IMR-90 (cell line): Measurements from ENCODE around the gene CAMK2G. TPM values are rescaled to one million over a fixed set of nuclear protein-coding genes. Genes with fewer than 3 reads are reported as not detected.

Source experiments
- ATAC-seq: fragments of 200-7000 bp; cut with Tn5 transposase; 2 replicates; pipeline ENCODE4 v1.9.1; 2020; ENCODE audit warnings: low read depth, mild to moderate bottlenecking, moderate library complexity
- BruUV-seq: library from RNA; stranded (reverse); fragments of 400-500 nt; replicated peaks from 2 replicates; lab custom pipeline; 2021; lab: Mats Ljungman, UMichigan
- CTCF ChIA-PET: fragments of 300-600 bp; formaldehyde crosslinking; extraction: SDS; loops from one replicate; lab custom pipeline; 2021; ENCODE audit warnings: antibody characterized with exemption; lab: Yijun Ruan, JAX
- POLR2A ChIA-PET: fragments of 300-600 bp; sonication (Branson Sonifier 250); formaldehyde crosslinking; loops from one replicate; lab custom pipeline; 2022; ENCODE audit warnings: antibody characterized with exemption; ENCODE audit not compliant: unreplicated experiment; lab: Charles Lee
- DNase-seq: peaks from one replicate; pipeline ENCODE4 v3.0.0; 2013
- H2AFZ ChIP-seq: replicated peaks from 2 replicates; pipeline ENCODE3; 2013; ENCODE audit warnings: low read length, mild to moderate bottlenecking; ENCODE audit not compliant: poor library complexity
- H2AK5ac ChIP-seq: 2 replicates; pipeline ENCODE4 v1.6.1; 2013; ENCODE audit warnings: low read depth, low read length, inconsistent platforms
- H2AK9ac ChIP-seq: replicated peaks from 2 replicates; pipeline ENCODE3; 2013; ENCODE audit warnings: mild to moderate bottlenecking, low read depth, low read length, moderate library complexity; ENCODE audit not compliant: poor library complexity
- H2BK120ac ChIP-seq: 2 replicates; pipeline ENCODE4 v1.6.1; 2013; ENCODE audit warnings: low read depth, low read length, inconsistent platforms
- H2BK15ac ChIP-seq: 3 replicates; pipeline ENCODE4 v1.6.1; 2013; ENCODE audit warnings: low read depth, low read length, inconsistent platforms
- H2BK20ac ChIP-seq: 2 replicates; pipeline ENCODE4 v1.6.1; 2013; ENCODE audit warnings: low read depth, mild to moderate bottlenecking, inconsistent platforms, low read length, moderate library complexity
- H2BK5ac ChIP-seq: 2 replicates; pipeline ENCODE4 v1.6.1; 2013; ENCODE audit warnings: mild to moderate bottlenecking, low read depth, low read length, inconsistent platforms; ENCODE audit not compliant: poor library complexity, severe bottlenecking
- H3K14ac ChIP-seq: replicated peaks from 2 replicates; pipeline ENCODE4 v1.6.1; 2013; ENCODE audit warnings: low read depth, low read length, inconsistent platforms
- H3K18ac ChIP-seq: 2 replicates; pipeline ENCODE4 v1.6.1; 2013; ENCODE audit warnings: low read depth, low read length, control low read depth
- H3K23ac ChIP-seq: 2 replicates; pipeline ENCODE4 v1.6.1; 2013; ENCODE audit warnings: low read depth, low read length, inconsistent platforms
- H3K27ac ChIP-seq: 2 replicates; pipeline ENCODE4 v1.5.1; 2013; ENCODE audit warnings: mild to moderate bottlenecking, control low read depth, low read length; ENCODE audit not compliant: insufficient read depth
- H3K27me3 ChIP-seq: 2 replicates; pipeline ENCODE4 v1.6.1; 2013; ENCODE audit warnings: low read length; ENCODE audit not compliant: control insufficient read depth, insufficient read depth
- H3K36me3 ChIP-seq: 2 replicates; pipeline ENCODE4 v1.6.1; 2013; ENCODE audit warnings: low read length, mixed read lengths; ENCODE audit not compliant: control insufficient read depth, insufficient read depth
- H3K4ac ChIP-seq: 2 replicates; pipeline ENCODE4 v1.6.1; 2013; ENCODE audit warnings: low read depth, low read length, inconsistent platforms
- H3K4me1 ChIP-seq: 2 replicates; pipeline ENCODE4 v1.6.1; 2013; ENCODE audit warnings: low read length, mixed read lengths; ENCODE audit not compliant: control insufficient read depth, insufficient read depth
- H3K4me2 ChIP-seq: 2 replicates; pipeline ENCODE4 v1.6.1; 2013; ENCODE audit warnings: low read depth, mild to moderate bottlenecking, control low read depth, low read length, moderate library complexity
- H3K4me3 ChIP-seq: 2 replicates; pipeline ENCODE4 v1.5.1; 2013; ENCODE audit warnings: low read depth, mild to moderate bottlenecking, control low read depth, low read length, moderate library complexity; ENCODE audit not compliant: insufficient read depth
- H3K56ac ChIP-seq: 2 replicates; pipeline ENCODE4 v1.6.1; 2013; ENCODE audit warnings: low read length, inconsistent platforms; ENCODE audit not compliant: insufficient read depth; ENCODE audit errors: extremely low read depth
- H3K79me1 ChIP-seq, 2 experiments: 2 replicates each; pipeline ENCODE4 v1.6.1; 2013; ENCODE audit warnings: low read length in 2 of 2, inconsistent platforms in 1 of 2, low read depth in 1 of 2
- H3K9ac ChIP-seq: 2 replicates; pipeline ENCODE4 v1.6.1; 2013; ENCODE audit warnings: low read depth, low read length, control low read depth
- H3K9me1 ChIP-seq: 2 replicates; pipeline ENCODE4 v1.6.1; 2013; ENCODE audit warnings: low read length, inconsistent platforms; ENCODE audit not compliant: insufficient read depth
- H3K9me3 ChIP-seq: 2 replicates; pipeline ENCODE4 v1.6.1; 2013; ENCODE audit warnings: low read length; ENCODE audit not compliant: control insufficient read depth, insufficient read depth
- H4K20me1 ChIP-seq: 2 replicates; pipeline ENCODE4 v1.6.1; 2013; ENCODE audit warnings: low read length, inconsistent platforms; ENCODE audit not compliant: insufficient read depth
- H4K5ac ChIP-seq: 2 replicates; pipeline ENCODE4 v1.6.1; 2013; ENCODE audit warnings: mild to moderate bottlenecking, low read depth, low read length, control low read depth
- H4K8ac ChIP-seq, 2 experiments: 2 replicates each; pipeline ENCODE4 v1.6.1; 2013; ENCODE audit warnings: low read depth in 2 of 2, low read length in 2 of 2, control low read depth in 1 of 2, inconsistent platforms in 1 of 2
- H4K91ac ChIP-seq: 2 replicates; pipeline ENCODE4 v1.6.1; 2013; ENCODE audit warnings: low read depth, low read length, inconsistent platforms; ENCODE audit not compliant: insufficient read depth
- BHLHE40 ChIP-seq: fragments of 150-350 bp; IDR thresholded peaks from 2 replicates; pipeline ENCODE4 v1.6.1; 2016; ENCODE audit warnings: mild to moderate bottlenecking, low read depth, low read length
- CEBPB ChIP-seq: IDR thresholded peaks from 2 replicates; pipeline ENCODE4 v1.6.1; 2012; ENCODE audit warnings: low read depth, low read length, improper control_type of control experiment
- CHD1 ChIP-seq: IDR thresholded peaks from 2 replicates; pipeline ENCODE4 v1.6.1; 2012; ENCODE audit warnings: low read depth, low read length, improper control_type of control experiment
- CTCF ChIP-seq: conservative IDR thresholded peaks from 2 replicates; pipeline ENCODE4 v1.5.1; 2012; ENCODE audit warnings: mild to moderate bottlenecking, low read depth, low read length, improper control_type of control experiment
- ELK1 ChIP-seq: fragments of 150-350 bp; IDR thresholded peaks from 2 replicates; pipeline ENCODE4 v1.6.1; 2016; ENCODE audit warnings: low read depth, mild to moderate bottlenecking, low read length, moderate library complexity, borderline replicate concordance
- FOS ChIP-seq: fragments of 150-350 bp; IDR thresholded peaks from 2 replicates; pipeline ENCODE4 v1.6.1; 2016; ENCODE audit warnings: low read depth, low read length
- MAFK ChIP-seq: IDR thresholded peaks from 2 replicates; pipeline ENCODE4 v1.6.1; 2012; ENCODE audit warnings: low read depth, low read length, improper control_type of control experiment
- MAZ ChIP-seq: IDR thresholded peaks from 2 replicates; pipeline ENCODE4 v1.6.1; 2012; ENCODE audit warnings: low read depth, mild to moderate bottlenecking, low read length, improper control_type of control experiment, moderate library complexity, borderline replicate concordance
- MXI1 ChIP-seq: IDR thresholded peaks from 2 replicates; pipeline ENCODE4 v1.6.1; 2012; ENCODE audit warnings: low read depth, mild to moderate bottlenecking, low read length, moderate library complexity, borderline replicate concordance
- POLR2A ChIP-seq: IDR thresholded peaks from 2 replicates; pipeline ENCODE4 v1.6.1; 2012; ENCODE audit warnings: mild to moderate bottlenecking, low read depth, low read length
- RAD21 ChIP-seq: IDR thresholded peaks from 2 replicates; pipeline ENCODE4 v1.6.1; 2012; ENCODE audit warnings: low read length, improper control_type of control experiment
- RCOR1 ChIP-seq: IDR thresholded peaks from 2 replicates; pipeline ENCODE4 v1.6.1; 2012; ENCODE audit warnings: mild to moderate bottlenecking, low read length, improper control_type of control experiment; ENCODE audit not compliant: insufficient replicate concordance
- RFX5 ChIP-seq: IDR thresholded peaks from 2 replicates; pipeline ENCODE4 v1.8.0; 2012; ENCODE audit warnings: low read depth, mild to moderate bottlenecking, low read length, moderate library complexity
- SMC3 ChIP-seq: fragments of 150-350 bp; IDR thresholded peaks from 2 replicates; pipeline ENCODE4 v1.6.1; 2016; ENCODE audit warnings: low read depth, mild to moderate bottlenecking, antibody characterized with exemption, low read length, moderate library complexity
- USF2 ChIP-seq: fragments of 150-350 bp; IDR thresholded peaks from 2 replicates; pipeline ENCODE4 v1.6.1; 2017; ENCODE audit warnings: mild to moderate bottlenecking, antibody characterized with exemption, low read length, low read depth
- WGBS, 2 experiments: methylation state at CpG; one replicate each; pipeline versions ENCODE4 v1.1.5 to v1.1.7; 2013; ENCODE audit warnings: missing lambda C conversion rate in 2 of 2; ENCODE audit not compliant: insufficient read length in 1 of 2; ENCODE audit errors: extremely low coverage in 2 of 2; 5-methylcytosine and 5-hydroxymethylcytosine counted together
- dilution Hi-C: fragments of 300-500 bp; cut with HindIII; formaldehyde crosslinking; loops from one replicate; pipeline ENCODE4 v1.14.3; 2018; ENCODE audit warnings: low sequenced_read_pairs; ENCODE audit not compliant: unreplicated experiment
- in situ Hi-C: fragments of 300-500 bp; cut with MboI; formaldehyde crosslinking; loops from 3 replicates; pipeline ENCODE4 v1.14.3; 2019; ENCODE audit warnings: low sequenced_read_pairs, inconsistent platforms, mixed read lengths
- intact Hi-C: fragments of 100-400 bp; cut with micrococcal nuclease; formaldehyde crosslinking; loops from 2 replicates; pipeline ENCODE4 v1.10.0; 2022
- polyA plus RNA-seq, 3 experiments: library from polyadenylated mRNA; depleted of rRNA; stranded (reverse); fragments of >200 nt; gene quantifications; 2 replicates each; pipeline ENCODE4 v1.2.3, GENCODE V29; 2012; ENCODE audit warnings: low replicate concordance in 1 of 3
- total RNA-seq: library from RNA; depleted of rRNA; stranded (reverse); fragments of >200 nt; gene quantifications from 2 replicates; pipeline ENCODE4 v1.2.3, GENCODE V29; 2012

Gene CAMK2G
- total and polyA plus RNA-seq, 2 of the 4 experiments (the other 2 are of a cell fraction): 20.4 to 25.4 TPM

- intact Hi-C loops (no loop called here), dilution Hi-C loops (no loop called here), in situ Hi-C loops (no loop called here)
- Histone ChIP-seq H2AFZ (peak overlapping the region; percentile 10), H3K56ac (no peak overlapping the region), H4K91ac (peak overlapping the region; percentile 32), H2AK9ac (peak overlapping the region; percentile 86), H3K9me1 (peaks cover 27% of the 10 kb centered on the region; the same call in 1 of the 2 replicates), H3K4me1 (peaks cover 15% of the 10 kb centered on the region), H3K36me3 (peaks cover 28% of the 10 kb centered on the region; the same call in 1 of the 2 replicates), H4K8ac (no peak overlapping the region), H3K18ac (no peak overlapping the region), H3K79me1 (peaks cover 0 to 18% of the 10 kb centered on the region in 2 experiments; a peak in 3 of 4 replicates), H3K27me3 (no peaks in the 10 kb centered on the region), H2BK120ac (peak overlapping the region; percentile 45; the same call in 1 of the 2 replicates), H2BK15ac (peak overlapping the region; percentile 68; the same call in 1 of the 3 replicates), H2BK20ac (peak overlapping the region; percentile 9; the same call in 1 of the 2 replicates), H4K20me1 (0 out of 2 replicates have a peak, but pooled peaks cover 3% of the 10 kb centered on the region), H3K23ac (no peak overlapping the region), H2BK5ac (no peak overlapping the region), H3K9me3 (no peaks in the 10 kb centered on the region), H3K9ac (no peak overlapping the region), H3K14ac (0 out of 2 replicates have a peak overlapping the region, but pooled peaks have one; percentile 1), H3K4me2 (no peak overlapping the region), H3K4ac (peak overlapping the region; percentile 59; the same call in 1 of the 2 replicates), H3K4me3 (no peak overlapping the region), H2AK5ac (peak overlapping the region; percentile 77; the same call in 1 of the 2 replicates), H3K27ac (no peak overlapping the region), H4K5ac (no peak overlapping the region)
- no TSS peak for BruUV-seq
- ATAC-seq: no peak
- DNase-seq: no peak
- POLR2A ChIA-PET: no interaction called here
- TF ChIP-seq USF2 (no peak), ELK1 (no peak), CTCF (no peak), BHLHE40 (no peak), MAFK (no peak), SMC3 (no peak), FOS (no peak), MXI1 (no peak), POLR2A (no peak), RFX5 (no peak), CEBPB (no peak), RCOR1 (no peak), CHD1 (no peak), MAZ (no peak), RAD21 (no peak)
- CTCF ChIA-PET: no interaction called here
- WGBS, 2 experiments: 71% methylated on average over 1 of the region's 3 CpGs; no CpG with 5 or more reads in 1 of the 2 experiments
Measured at GRCh38 chr10:73838008-73838567, 36.3 kb downstream of the CAMK2G start.
